GM18505 (cell line): ENCODE data around the gene CMSS1.

Experiments
- ATAC-seq: cut with Tn5 transposase; IDR thresholded peaks from one replicate; pipeline ENCODE4 v1.9.1; 2021; ENCODE audit not compliant: unreplicated experiment
- POLR2A ChIP-seq: IDR thresholded peaks from 4 replicates; pipeline ENCODE4 v1.6.1; 2011; ENCODE audit warnings: borderline replicate concordance; ENCODE audit not compliant: insufficient read depth, insufficient read length; ENCODE audit errors: extremely low read depth

CMSS1 gene

DNA sequence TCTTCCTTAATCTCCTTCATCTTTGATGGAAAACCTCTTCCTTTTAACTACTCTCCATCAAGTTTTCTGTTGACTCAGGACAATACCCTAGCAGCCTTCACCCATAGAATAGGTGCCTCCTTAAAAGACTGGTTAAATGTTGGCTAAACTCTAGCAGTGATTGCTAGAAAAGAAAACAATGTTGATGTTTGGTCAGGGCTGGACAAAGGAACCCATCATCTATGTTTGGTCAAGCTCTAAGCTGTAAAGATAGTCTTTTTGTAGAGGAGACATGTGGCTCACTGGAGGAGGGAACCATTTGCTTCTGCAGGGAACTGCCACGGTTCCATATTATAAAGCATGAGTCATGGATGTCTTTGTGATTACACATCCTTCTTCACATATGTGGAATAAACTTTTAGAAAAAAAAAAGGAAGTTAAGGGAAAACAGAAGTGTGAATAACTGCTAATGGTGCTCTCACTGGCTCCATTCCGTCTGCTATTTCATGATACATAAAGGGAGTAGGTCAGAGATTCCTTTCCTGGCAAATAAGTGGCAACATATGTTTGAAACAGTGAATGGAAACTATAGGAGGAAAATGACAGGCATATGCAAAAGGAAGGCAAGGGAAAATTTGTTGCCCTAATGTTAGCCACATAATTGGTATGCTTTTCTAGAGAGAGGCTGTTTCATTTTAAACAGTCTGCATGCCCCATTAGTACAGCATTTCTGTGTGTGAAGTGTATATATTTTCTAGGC, 78.2 kb downstream of the CMSS1 start:
- no peak for ATAC-seq
- TF ChIP-seq POLR2A, result no peak

DNA sequence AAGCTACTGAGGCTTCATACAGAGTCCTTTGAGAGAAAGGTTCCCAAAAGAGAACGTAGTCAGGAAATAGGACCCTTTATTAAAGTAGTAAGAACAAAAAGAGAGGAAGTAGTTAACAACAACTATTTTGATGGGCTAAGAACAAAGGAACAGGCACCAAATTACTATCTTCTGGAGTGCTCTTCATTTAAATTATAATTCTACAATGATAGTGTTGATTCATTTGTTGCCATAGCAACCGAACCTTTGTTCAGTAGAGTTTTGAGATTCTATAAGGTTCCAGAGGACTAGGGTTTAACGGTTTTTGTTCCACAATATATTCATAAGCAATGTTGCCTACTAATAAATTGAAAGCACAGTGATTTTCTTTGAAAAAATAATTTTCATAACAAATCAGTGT, 78.8 kb downstream of the CMSS1 start:
- TF ChIP-seq POLR2A, result no peak
- no peak for ATAC-seq

DNA sequence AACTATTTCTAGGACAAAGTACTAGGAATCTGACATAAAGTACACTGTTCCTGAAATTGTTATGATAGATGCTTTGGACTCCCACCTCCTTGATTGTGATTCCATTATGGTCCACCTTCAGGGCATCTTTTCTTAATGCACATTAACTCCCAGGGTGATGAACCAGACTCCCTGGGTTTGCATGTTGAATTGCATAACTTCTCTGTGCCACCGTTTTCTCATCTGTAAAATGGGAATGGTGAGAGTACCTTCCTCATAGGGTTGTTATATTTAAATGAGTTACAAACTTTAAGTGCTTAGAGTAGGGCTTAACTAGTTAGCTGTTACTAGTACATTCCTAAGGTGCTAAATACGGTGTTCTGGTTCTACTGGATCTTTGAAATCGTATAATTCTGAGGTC, 81.9 kb downstream of the CMSS1 start:
- TF ChIP-seq POLR2A, result no peak
- no peak for ATAC-seq

DNA sequence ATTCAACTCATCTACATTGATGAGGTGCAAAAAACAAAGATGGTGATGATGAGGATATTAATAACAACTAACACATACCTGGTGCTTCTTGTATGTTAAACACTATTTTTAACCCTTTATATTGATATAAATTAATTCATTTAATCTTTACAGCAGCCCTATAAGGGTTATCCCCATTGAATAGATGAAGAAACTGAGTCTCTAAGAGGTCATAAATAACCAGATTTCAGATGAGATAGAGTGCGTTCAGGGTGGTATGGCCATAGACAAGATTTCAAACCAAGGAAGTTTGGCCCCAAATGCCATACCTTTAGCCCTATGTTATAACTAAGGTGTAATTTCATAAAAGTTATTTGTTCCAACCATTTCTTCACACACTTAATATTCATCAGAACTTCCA, 82.6 kb downstream of the CMSS1 start:
- TF ChIP-seq POLR2A, result no peak
- no peak for ATAC-seq

DNA sequence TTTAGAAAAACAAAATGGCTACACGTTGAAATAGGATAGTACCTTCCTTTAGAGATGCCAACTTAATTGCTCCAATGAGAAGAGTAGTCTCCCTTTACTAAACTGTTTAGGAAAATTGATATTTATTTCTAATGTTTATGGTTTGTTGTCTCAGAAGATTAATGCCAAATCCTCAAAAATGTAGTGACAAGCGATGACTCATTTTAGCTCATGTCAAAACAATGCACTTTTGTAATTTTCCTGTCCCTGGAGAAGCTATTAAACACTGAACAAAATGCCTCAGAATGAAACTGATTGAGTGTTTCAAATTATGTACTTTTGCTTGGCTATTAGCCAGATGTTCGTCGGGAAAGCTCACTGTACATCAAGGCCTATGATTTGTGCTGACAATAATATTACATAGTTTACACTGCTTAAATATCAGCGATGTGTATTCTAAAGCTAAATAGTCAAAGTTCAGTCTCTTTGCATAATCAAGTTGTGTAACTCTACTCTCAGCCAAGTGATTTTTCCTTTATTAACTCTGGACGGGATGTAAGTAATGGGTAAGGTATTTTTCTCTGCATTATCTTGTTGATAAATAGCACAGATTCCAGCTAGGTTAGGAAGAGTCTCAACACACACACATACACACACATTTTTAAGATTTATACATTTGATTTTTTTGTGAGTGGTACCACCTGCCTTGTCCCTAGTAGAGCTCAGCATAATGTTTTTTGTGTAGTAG, 83.7 kb downstream of the CMSS1 start:
- no peak for ATAC-seq
- no peak for TF ChIP-seq POLR2A

DNA sequence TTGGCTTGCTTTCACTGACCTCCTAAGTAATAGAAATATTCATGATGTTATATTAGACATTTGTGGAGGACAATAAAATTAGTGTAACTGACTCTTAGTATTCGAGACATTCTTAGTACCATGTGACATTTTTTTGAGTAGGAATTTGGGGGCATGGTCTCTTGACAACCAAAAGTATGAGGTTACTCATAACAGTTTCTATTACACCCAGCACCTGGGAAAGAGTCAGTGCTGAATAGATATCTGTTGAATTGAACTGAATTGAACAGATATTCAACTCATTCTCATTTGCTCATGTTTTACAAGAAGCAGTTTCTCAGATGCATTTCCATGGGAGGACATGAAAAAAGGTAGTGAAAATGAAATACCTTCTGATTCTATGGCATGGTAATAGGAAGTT, 84.4 kb downstream of the CMSS1 start:
- ATAC-seq, result no peak
- no peak for TF ChIP-seq POLR2A

DNA sequence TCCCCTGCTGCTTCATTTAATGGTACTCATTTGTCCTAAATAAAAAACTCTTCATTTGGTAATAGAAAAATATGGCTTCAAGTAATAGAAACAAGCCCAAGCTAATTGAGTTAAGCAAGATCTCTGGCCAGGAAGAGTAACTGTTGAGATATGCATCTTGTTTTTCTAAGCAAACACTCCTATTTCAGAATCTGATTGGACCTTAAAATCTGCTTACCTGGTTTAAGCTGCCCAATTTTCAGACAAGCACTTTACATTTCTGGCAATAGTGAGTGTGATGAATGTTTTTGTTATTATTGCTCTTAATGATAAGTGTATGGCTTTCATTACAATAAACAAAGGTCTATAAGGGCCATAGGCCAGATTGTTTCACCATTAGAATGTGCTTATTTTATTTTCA, 86.2 kb downstream of the CMSS1 start:
- TF ChIP-seq POLR2A, result no peak
- no peak for ATAC-seq

DNA sequence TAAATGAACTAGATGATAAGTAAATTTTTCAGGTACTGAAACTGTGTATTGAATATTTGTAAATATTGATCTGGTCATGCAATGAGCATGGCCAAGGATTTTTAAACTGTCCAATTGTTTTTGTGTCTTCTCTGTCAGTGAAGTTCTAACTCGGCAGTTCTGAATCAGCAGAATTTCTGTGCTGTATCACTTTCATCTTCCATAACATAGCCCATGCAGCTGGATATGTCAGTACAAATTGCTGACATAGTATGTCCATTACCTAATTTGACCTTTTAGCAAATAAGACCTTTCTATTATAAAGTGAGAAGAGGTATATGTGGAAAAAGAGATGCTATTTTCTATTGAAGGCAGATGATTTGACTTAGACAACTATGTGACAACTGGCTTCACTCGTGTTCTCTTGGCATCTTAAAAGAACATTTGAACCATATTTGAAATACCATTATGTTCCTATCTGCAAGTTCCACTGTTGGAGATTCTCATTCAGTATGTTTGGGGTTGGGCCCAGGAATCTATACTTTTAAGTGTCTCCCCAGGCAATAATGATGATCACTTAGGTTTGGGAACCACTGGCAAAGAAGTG, 90.4 kb downstream of the CMSS1 start:
- no peak for ATAC-seq
- no peak for TF ChIP-seq POLR2A

DNA sequence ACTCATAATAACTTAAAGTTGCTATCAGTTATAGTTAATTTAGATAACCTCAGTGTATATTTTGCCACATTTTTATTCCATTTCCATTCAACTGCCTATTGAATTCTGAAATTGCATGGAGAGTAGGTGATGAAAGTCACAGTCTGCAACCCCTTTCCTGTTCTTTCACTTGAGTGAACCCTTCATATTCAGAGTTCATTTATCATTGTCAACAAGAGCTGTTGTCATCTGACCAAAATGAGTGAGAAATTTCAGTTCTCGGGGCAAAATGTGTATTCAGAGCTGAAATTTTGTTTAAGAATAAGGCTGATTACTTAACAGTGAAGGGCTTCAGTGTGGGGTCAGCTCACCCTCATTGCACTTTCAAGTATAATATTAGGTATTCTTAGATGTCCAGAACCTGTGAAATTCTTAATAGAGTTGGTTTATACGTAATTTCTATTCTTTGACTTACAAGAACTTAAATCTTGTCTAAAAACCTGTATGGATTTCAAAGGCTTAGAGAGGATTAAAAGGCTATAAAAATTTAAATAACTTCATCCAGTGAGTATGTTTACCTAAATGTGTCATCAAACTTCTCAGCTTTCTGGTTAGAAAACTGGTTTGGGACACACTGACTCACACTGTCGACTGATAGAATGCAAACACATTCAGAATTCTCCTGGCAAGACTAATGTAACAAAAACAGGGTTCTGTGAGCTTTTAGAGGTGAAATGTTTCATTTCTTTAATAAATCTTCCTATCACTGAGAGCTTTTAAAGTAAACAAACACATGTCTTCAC, 92.2 kb downstream of the CMSS1 start:
- TF ChIP-seq POLR2A, result no peak
- no peak for ATAC-seq

DNA sequence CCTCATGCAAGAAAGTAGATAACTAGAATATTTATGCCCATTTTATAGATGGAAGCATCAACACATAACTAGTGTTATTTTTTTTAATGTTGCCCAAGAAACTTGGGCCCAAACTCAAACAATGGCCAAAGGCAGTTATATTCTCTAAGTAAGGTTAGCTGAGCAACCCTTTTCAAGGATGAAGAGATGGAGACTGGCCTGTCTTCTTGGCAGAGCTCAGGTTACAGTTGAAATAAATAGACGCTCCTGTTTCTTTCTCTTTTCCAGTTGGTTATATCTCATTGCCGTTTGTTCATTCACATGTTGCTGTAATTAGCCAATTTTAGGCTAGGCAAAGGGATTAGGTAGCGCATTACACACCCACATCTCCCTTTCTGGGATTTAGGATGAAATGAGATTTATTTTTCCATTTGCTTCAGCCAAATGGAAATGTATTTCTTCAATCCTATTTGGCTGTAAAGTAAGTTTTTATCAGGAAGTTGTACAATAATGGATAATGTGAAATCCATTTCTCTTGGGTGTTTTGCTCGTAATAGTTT, 93.2 kb downstream of the CMSS1 start:
- no peak for ATAC-seq
- TF ChIP-seq POLR2A, result no peak

DNA sequence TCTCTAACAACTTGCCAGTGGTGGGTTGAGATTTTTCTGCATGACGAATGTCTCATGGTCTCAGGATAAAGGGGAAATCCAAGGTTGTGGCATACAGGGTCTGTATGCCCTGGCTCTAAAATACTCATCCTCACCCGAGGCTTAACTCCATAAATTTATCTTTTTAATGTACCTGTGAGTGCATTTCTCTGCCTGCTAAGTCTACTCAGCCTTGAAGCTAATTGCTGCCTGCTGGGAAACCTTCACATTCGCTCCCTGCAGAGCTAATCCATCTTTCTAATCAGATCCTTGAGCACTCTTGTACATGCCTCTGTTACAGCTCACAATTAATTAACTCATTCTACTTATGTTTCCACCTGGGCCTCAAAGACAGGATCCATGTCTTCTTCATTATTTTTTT, 93.8 kb downstream of the CMSS1 start:
- ATAC-seq, result no peak
- TF ChIP-seq POLR2A, result no peak

DNA sequence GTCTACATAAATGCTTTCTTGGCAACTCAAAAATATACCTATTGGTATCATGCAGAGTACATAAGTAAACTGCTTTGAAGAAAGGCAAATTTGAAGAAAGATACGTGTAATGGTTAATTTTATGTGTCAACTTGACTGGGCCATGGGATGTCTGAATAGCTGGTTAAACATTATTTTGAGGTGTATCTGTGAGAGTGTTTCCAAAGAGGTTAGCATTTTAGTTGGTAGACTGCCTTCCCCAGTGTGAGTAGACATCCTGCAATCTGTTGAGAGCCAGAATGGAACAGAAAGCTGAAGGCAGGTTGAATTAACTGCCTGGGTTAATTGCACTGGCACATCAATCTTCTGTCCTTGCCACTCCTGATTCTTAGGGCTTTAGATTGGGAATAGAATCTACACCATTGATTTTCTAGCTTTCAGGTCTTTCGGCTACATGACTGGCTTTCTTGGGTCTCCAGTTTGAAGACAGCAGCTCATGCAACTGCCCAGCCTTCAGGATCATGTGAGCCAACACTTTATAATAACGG, 98.3 kb downstream of the CMSS1 start:
- no peak for TF ChIP-seq POLR2A
- ATAC-seq, result no peak

DNA sequence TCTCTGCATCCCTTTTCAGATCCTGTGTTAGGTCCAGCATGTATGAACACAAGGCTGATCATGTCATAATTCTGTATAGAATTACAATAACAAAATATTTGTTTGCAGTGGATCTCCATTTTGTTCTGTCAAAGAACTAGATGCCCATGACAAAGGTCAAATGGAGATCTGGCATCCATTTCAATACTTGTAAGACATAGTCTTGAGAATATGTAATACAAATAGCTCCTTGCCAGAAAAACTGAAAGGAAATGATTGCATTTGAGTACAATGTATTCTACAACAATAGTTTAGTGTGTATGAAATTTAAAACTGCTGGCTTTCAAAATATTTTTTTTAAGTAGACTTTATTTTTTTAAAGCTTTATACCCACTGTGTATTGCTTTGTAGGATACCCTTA, 101.1 kb downstream of the CMSS1 start:
- no peak for TF ChIP-seq POLR2A
- no peak for ATAC-seq
